ENCODE measurements around the gene KCNJ4.
"Not testable (repeated sequence)": the region's sequence is repeated elsewhere in the genome, so short reads cannot be mapped to it uniquely, and the experiment has no call there.

Gene KCNJ4

DNA sequence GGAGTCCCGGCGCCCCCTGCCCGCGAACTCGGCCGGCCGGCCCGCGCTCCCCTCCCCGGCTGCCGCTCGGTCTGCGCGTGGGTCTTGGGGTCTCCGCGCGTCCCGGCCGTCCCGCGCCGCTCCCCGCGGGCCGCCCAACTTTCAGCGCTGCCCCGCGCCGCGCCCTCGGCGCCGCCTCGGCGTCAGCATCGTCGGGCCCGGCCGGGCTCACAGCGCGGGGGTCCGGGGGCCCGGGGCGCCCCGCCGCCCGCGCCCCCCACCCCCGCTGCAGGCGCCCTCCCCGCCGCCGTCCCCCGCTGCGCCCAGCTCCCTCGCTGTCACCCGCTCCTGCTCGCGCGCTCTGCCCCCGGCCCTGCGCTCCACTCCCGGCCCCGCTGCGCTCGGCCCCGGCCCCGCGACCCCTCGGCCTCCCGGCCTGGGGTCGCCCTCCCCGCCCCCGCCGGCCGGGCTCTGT is at the start of gene KCNJ4:
Gene KCNJ4 (minus strand): TSS at position 124 of the 454 bp plus-strand sequence. CDS start 27,067 bp downstream, outside the sequence.
- DNase-seq = no peak

DNA sequence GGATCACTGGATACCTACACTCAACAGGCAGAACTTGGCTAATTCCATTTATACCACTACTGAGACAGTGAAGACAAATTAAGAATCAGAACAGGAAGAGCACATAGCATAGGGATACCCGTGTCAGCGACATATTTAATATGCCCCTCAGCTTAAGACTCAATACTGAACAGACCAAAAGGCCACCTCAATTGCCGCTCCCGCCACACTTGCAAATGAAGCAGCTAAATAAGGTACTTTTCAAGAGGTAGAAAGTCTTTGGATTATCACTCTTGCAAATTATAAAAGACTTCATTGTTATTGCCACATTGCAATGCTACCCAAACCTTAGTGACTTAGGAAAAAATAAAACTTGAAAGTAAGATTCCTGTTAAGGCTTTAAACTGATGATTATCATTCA is 48.0 kb upstream of the KCNJ4 start:
- DNase-seq = no peak

DNA sequence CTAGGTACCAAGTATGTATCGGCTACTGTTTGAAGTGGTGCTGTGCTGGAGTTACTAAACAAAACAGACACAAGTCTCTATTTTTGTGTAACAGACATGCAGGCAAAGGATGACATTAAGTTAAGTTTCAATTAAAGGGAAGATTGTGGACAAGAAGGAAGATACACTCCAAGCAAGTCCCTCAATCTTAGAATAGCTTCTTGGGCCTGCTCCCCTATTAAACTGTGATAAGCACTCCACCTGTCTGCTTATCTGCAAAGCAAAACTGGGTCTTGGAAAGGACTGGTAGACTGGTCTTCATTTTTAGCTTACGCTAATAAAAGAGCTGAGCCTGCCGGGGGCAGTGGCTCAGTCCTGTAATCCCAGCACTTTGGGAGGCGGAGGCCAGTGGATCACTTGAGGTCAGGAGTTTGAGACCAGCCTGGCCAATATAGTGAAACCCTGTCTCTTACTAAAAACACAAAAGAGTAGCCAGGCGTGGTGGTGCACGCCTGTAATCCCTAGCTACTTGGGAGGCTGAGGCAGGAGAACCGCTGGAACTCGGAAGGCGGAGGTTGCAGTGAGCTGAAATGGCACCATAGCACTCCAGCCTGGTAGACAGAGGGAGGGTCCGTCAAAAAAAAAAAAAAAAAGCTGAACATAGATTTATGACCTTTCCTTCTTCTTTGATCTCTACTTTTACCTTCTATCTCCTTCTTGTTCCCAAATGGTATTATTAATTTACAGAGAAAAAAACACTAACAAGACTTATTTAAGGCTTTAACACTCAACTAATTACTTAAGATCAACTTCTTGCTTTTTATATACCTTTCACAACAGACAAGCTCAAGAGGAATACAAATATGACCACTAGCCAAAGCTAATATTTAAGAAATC is 47.0 kb upstream of the KCNJ4 start:
- DNase-seq = no peak

DNA sequence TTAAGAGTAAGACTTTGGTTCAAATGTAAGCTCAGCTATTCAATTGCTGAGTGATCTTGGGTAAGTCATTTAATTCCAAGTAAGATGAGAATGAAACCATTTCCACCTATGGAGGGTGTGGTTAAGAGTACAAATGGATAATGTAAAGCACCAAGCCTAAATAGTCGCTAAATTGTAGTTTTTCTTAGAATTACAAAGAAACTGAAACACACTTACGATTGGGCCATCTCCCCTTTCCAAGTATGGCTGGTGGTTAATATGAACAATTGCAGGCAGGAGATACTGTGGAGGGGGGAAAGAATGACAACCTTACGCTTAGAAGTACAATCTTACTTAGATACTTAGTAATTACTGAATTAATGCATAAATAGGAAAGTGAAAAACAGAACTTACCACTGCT is 42.9 kb upstream of the KCNJ4 start:
- no peak for DNase-seq

DNA sequence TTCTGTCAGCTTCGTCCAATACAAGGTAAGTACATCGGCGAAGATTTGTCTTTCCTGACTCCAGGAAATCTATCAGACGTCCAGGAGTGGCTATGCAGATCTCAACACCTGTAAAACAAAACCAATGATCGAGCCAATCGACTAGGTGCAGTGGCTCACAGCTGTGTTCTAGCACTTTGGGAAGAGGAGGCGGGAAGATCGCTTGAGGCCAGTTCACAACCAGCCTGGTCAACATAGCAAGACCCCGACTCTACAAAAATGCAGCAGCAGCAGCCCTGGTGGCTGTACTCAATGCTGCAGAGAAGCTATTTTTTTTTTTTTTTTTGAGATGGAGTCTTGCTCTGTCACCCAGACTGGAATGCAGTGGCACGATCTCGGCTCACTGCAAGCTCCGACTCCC is 39.9 kb upstream of the KCNJ4 start:
- DNase-seq = no peak

DNA sequence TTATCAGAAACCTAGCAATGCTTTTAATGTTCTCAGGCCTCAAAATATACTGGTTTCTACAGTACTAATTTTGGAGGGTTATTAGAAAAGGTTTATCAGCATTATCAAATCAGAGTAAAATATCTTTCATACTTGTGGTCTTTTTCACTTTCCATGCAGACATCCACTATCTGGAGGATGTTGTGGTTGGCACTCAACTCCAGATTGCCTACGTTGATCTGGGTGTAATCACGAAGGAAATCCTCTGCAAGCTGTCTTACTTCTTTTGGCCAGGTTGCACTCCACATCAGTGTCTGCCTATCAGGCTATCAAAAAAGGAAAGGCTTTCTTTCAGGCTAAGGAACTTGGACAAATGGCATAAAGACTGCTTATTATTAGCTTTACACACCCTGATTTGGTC is 39.5 kb upstream of the KCNJ4 start:
- no peak for DNase-seq

DNA sequence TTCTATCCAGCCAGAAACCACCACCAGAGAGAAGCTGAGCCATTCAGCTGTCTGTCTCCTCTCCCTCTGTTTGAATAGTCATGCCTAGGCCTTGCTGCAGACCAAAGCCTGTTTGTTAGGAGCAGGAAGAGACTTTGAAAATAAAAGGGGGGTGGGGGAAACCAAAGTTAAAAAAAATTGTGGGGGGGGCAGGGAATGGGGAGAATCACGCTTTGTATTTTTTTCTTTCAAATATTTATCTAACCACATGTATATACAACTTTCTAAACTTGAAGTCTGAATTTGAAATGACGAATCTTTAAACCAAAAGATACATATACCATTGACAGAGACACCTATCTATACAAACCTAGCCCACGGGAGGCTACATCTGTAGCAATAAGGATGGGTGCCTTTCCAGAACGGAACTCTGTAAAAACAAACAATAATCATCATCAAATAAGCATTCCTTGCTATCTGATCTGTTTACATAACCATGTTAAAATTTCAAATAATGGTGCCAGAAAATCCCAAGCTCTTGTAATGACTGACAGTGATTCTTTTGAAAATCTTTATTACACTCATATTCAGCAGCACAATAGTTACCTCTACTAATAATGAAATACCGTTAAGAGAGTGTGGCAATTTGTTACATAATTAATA is 36.8 kb upstream of the KCNJ4 start:
- DNase-seq = no peak

DNA sequence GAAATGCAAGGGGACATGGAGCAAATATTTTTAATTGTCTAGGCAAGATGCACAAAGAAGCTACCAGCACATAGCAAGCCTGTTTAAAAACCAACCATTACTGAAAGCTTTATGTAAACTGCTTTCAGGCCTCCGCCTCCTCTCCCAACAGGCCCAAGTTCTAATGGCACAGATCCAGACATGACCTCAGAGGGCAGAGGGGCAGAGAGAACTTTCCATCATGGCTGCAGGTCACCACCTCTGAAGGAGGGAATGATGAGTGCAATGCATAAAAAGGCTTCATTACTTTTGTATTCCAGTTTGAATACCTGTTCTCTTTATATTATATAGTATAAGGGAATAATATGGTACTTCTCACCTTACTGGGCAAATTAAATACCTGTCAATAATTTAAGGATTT is 35.9 kb upstream of the KCNJ4 start:
- no peak for DNase-seq

DNA sequence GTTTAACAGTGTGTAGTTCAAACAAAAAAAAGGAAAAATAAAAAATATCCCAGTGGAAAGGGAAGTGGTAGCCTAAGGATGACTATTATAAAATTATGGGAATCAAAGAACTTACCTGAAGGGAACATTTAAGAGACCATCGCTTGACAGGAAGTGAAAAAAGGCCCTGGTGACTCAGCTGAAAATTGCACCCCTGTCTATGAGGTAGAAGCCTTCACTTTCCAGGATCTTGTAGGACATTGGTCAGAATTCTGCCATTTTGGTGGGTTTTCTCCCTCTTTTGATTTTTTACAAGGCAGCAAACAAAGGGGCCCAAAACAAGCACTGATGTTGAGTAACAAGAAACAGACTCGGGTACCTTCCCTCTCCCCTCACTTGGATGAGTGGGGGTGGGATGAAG is 35.5 kb upstream of the KCNJ4 start:
- DNase-seq = no peak

DNA sequence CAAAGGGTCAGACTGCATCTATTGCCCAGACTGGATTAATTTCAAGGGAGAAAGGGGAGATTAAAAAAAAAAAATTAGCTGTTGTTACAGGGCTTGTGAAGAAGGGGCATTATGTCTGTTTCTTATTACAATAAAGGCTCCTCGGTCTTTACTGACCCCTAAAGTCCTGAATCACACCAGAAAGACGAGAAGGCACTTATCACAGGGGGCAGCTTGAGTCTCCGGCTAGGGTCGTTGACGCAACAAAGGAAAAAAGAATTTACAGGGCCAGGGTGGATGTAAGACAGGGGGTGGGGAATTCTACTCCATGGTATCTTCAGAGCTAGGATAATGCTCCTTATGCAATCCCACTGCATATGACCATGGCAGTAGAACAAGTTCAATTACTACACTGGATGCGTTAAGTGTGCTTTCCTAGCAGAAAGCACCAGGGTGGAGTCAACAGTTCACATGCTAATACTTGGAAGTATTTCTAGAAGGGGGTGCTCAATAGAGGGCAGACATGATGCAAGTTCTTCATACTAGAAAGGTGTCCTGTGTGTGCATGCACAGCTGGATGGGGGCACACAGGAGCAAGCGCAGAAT is 34.7 kb upstream of the KCNJ4 start:
- no peak for DNase-seq

DNA sequence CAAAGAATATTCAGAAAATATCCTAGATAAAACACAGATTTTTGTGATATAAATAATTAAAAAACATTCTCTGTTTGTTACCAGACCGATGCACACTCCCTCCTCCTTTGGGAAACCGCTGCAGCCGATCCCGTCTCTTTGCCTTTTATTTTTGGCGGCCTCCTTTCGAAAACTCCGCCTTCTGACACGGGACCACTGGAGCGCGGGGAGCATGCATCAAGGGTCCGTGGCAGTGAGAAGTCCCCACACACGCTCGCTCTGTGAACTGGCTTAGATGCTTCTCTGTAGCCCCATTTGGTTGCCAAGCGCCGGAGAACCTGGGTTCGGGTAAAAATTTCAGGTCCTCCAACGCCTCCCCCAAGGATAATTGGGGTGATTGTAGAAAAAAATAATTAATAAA is 34.1 kb upstream of the KCNJ4 start:
- no peak for DNase-seq

DNA sequence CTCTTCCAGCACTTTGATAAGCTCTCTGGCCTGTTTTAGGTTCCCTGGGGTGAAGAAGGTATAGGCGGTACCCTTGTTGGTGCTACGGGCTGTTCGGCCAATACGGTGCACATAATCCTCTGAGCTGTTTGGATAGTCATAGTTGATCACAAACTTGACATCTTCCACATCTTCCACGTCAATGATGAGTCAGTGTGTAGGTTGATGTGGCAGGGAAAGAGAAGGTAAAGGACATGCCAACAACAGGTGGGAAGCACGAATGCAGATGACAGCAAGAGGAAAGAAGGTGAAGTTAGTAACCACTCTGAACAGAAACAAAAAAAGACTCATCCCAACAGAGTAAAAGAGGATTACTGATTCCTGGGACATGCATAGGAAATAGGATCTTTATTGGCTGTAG is 32.9 kb upstream of the KCNJ4 start:
- DNase-seq = no peak

DNA sequence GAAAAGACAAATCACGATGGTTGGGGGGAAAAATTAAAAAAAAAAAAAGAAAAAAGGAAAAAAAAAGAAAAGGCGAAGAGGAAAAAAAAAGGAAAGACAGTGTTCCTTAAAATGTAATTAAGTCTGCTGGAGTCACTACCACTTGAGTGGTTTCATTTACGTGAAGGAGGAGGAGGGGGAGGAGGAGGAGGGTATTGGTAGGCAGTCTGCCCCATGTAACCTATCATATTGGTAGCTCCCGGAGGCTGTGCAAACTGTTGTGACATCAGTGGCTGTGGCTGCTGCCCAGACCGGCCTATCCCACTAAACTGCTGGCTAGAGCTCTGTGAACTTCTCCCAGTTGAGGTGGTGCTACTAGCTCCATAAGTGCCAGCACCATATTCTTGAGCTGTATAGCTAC is 30.8 kb upstream of the KCNJ4 start:
- no peak for DNase-seq

DNA sequence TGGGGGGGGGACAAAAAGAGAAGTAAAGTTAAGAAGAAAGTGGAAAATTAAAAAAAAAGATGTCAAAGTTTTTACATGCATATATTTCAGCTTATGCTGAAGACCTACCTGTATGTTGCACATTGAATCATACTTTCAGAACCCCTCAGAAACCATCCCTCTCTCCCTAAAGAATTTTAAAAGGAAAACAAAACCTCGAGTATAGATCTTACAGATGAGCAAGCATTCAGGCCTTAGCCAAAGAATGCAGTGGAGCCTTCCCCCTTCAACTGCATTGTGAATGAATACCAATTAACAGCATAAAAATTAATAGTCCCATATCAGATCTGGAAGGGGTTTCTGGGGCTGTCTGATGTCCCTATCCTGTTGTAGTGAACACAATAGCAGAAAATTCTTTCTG is 29.2 kb upstream of the KCNJ4 start:
- DNase-seq = no peak

DNA sequence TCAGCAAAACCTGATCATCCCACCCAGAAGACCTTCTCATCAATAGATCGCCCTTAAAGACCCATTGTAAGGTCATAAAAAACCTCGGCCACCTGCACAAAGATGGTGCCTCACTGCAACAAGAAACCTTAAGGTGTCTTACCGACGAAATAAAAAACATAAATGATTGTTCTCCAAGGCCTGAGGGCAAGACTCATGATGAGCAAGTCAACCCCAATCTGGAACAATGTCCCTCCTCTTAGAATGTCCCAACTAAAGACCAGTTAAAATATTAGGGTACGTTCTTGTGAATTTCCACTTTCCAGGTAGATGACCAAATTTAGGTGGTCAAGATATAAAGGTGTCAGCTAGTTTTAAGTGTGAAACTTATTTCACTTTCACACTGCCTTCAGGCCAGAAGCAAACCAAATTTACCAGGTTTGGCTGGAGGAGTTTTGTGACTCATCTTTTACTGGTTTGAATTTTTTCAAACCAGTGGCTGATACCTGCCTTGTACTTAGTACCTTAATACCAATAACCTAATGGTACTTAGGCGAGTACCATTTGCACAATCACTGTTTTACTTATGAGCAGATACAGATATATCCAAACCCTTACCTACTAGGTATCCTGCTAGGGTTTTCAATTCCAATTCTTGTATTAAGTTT is 27.8 kb upstream of the KCNJ4 start:
- DNase-seq = no peak

DNA sequence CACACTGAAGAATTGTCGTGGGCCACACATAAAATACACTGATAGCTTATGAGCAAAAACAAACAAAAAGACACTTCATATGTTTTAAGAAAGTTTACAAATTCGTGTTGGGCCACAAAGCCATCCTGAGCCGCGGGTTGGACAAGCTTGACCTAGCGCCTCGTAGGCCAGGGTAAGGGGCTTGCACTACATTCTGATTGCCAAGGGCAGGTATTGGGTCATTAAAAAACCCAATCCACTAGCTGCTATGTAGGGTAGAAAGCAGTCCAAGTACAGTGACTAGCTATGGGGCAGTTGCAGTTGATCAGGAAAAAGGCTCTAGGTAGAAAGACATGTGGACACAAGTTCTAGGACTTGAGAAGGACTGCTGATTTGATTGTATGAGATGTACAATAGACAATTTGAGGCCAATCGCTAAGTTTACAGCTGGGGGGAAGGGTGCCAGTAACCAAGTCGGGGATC is 26.9 kb upstream of the KCNJ4 start:
- no peak for DNase-seq

DNA sequence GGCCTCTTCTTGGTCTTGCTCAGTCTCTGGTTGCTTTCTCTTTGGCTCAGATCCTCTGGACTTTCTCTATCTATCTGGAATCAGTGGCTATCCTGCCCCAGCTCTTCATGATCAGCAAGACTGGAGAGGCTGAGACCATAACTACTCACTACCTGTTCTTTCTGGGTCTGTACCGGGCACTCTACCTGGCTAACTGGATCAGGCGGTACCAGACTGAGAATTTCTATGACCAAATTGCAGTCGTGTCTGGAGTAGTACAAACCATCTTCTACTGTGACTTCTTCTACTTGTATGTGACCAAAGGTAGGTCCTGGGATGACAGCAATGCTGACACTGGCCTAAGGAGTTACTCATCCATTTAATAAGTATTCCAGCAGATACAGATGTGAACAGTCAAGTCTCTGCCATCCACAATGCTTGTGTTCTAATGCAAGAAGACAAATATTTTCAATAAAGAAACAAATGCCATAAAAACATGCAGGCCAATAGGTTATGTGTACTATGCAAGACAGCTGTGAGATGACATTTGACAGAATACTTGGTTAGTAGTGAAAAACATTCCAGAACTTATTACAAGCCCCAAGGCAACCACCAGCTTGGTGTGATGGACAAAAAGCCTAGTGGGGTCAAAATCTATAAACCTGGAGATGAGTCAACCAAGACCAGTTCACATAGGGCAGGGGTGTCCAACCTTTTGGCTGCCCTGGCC is 26.3 kb upstream of the KCNJ4 start:
- DNase-seq = no peak

DNA sequence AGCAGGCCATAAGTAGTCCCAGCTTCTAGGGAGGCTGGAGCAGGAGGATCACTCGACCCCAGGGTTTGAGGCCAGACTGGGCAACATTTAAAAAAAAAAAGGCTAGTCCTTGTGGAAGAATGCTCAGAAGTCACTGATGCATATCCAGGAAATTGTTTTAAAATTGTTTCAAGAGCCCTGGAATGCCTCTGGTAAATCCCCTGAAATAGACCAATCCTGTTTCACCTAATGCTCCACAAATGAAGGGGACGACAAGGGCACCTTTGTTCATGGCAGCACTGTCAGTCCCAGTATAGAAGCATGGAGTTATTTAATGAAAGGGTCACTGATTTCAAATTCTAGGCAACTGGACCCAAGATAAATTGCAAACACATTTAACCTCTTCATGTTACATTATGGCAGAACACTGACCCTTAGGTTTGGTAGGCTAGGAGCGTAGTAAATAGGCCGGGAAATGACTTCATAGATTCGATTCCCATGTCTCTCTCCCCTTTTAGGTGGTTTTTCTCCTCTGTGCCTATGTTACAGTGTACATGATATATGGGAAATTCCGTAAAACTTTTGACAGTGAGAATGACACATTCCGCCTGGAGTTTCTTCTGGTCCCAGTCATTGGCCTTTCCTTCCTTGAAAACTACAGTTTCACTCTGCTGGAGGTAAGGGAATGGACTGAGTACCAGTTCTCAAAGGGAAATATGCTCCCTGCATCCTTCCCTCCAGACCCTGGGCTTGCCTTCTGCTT is 24.3 kb upstream of the KCNJ4 start:
- no peak for DNase-seq

DNA sequence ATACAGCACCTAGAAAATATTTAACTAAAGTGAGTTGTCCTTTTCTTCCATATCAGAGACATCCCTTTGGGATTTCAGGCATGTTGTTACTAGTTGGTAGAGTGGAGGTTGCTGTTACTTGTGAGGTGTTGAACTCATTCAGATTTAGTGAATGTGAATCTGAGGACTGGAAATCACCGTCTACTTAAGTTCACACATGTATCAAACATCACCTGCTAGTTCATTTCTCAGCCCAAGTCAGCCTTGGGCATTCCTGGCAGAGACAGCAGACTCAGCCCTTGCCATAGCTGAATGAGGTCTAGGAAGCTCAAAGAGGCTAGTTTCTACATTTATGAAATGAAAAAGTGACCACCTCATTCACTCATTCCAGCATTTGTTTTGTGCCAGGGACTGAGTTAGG is 22.6 kb upstream of the KCNJ4 start:
- no peak for DNase-seq

DNA sequence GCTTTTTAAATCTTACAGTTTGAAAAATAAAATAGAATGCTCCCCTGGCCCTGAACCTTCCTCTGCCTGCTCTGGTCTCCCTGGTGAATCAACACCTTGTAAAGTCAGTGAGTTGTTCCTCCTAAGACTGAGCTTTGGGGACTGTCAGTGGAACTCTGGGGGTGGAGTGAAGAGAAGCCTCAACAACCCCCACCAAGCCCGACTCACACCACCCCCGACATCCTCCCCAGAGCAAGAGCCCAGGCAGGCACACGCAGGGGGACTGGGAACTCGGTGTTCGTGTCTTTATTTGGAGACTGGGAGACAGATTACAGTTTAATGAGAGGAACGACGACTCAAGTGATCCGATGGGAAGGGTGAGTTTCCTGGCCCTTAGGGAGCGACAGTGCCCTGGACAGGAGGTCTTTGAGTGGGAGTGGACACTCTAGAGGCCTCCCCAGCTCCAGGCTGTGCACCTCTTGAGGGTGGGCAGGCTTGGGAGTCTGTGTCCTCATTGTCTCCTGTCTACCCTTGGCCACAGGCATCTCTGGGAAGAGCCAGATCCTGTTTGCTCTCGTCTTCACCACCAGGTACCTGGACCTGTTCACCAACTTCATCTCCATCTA is 19.1 kb upstream of the KCNJ4 start:
- no peak for DNase-seq

DNA sequence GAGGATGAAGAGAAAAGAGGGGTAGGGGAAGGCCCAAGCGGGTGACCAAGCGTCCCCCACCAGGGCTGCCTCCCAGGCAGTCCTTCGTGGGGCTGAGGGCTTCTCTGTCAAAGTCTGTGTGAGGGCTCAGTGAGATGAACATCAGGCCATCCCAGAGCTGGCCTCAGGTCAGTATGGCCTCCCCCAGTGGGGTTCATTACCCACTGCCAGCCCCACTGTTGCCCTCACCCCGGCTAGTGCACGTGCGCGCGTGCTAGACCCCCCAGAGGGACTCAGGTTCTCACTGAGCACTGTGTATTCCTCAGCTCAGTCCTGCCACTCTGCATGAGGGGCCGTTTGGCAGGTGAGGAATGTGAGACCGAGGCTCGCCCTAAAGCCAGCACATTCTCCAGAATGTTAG is 16.2 kb upstream of the KCNJ4 start:
- no peak for DNase-seq

DNA sequence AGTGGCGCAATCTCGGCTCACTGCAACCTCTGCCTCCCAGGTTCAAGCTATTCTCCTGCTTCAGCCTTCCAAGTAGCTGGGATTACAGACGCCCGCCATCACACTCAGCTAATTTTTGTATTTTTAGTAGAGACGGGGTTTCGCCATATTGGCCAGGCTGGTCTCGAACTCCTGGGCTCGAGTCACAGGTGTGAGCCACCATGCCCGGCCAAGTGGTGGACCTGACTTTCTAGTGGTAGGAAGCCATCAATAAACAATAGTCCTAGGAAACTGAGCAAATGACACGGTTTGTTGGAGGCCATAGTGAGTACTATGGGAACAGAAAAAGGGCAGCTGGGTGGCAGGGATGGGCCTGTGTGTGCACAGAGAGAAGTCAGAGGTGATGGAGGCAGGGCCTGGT is 15.2 kb upstream of the KCNJ4 start:
- not testable (repeated sequence) for DNase-seq
